ENCODE measurements around the gene SPRED2.

DNA sequence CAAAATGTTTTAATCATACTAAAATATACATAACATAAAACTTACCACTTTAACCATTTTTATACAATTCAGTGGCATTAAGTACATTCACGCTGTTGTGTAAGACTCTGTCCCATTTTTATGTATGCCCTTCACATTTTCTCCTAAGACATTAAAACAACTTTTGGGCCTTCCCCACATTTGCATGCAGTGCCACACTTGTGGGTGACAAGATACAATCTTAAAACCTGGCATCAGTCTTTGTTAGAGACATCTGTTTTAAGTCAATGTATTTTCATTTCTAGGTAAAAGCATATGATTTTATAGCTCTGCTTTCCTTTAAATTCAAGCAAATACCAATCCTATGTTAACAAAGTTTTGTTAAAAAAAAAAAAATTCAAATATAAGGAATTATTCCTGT lies 17.3 kb downstream of the SPRED2 start:
- TF ChIP-seq EZH2 (IDR thresholded peaks at IDR 0.05; ENCODE audit: borderline replicate concordance, low read length) = no peak
- TF ChIP-seq, protein P1, sequence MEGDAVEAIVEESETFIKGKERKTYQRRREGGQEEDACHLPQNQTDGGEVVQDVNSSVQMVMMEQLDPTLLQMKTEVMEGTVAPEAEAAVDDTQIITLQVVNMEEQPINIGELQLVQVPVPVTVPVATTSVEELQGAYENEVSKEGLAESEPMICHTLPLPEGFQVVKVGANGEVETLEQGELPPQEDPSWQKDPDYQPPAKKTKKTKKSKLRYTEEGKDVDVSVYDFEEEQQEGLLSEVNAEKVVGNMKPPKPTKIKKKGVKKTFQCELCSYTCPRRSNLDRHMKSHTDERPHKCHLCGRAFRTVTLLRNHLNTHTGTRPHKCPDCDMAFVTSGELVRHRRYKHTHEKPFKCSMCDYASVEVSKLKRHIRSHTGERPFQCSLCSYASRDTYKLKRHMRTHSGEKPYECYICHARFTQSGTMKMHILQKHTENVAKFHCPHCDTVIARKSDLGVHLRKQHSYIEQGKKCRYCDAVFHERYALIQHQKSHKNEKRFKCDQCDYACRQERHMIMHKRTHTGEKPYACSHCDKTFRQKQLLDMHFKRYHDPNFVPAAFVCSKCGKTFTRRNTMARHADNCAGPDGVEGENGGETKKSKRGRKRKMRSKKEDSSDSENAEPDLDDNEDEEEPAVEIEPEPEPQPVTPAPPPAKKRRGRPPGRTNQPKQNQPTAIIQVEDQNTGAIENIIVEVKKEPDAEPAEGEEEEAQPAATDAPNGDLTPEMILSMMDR (conservative IDR thresholded peaks at IDR 0.05 in 1 of 2, IDR thresholded peaks at IDR 0.05 in 1 of 2; ENCODE audit: extremely low read depth in 1 of 2, insufficient read depth in 1 of 2, low read depth in 1 of 2, low read length in 2 of 2) = no peak
